22Rv1 (cell line): ENCODE data around the gene WWOX.

ENCODE experiments used
- ZFX ChIP-seq: fragments of 450-650 bp; IDR thresholded peaks from 2 replicates; pipeline ENCODE4 v1.6.1; 2017; ENCODE audit warnings: antibody characterized with exemption, borderline replicate concordance
- TF ChIP-seq, protein P1 (sequence below): fragments of 450-650 bp; IDR thresholded peaks from 2 replicates; pipeline ENCODE4 v1.5.1; 2017; ENCODE audit warnings: mild to moderate bottlenecking

DNA sequence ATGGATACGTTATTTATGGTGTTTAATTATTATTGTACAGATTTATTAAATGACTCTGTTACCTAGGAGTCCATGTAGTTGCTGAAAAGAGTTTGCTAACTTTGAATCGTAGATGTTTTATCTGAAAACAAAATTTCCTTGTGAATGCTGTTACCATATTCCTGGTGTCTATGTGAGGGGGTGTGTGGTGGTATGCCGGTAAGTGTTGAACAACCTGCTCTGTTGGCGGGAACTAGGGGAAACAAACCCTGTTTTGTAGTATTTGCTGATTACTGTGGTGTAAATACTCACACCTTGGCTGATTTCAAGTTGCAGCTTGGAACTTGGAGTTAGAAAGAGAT is 386.4 kb downstream of the WWOX start:
- TF ChIP-seq, protein P1, sequence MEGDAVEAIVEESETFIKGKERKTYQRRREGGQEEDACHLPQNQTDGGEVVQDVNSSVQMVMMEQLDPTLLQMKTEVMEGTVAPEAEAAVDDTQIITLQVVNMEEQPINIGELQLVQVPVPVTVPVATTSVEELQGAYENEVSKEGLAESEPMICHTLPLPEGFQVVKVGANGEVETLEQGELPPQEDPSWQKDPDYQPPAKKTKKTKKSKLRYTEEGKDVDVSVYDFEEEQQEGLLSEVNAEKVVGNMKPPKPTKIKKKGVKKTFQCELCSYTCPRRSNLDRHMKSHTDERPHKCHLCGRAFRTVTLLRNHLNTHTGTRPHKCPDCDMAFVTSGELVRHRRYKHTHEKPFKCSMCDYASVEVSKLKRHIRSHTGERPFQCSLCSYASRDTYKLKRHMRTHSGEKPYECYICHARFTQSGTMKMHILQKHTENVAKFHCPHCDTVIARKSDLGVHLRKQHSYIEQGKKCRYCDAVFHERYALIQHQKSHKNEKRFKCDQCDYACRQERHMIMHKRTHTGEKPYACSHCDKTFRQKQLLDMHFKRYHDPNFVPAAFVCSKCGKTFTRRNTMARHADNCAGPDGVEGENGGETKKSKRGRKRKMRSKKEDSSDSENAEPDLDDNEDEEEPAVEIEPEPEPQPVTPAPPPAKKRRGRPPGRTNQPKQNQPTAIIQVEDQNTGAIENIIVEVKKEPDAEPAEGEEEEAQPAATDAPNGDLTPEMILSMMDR, result no peak
- no peak for TF ChIP-seq ZFX
